ENCODE measurements around the gene CHAC1. TPM values are rescaled to one million over a fixed set of nuclear protein-coding genes. Genes with fewer than 3 reads are reported as not detected.
"Not testable (repeated sequence)": the region's sequence is repeated elsewhere in the genome, so short reads cannot be mapped to it uniquely, and the experiment has no call there.

Gene CHAC1
- total and polyA plus RNA-seq, 10 donors = 0.39 to 5.5 (median 1.6) TPM

- Histone ChIP-seq H3K36me3 (no peaks in the 10 kb centered on the region), H3K4me3 (no peak overlapping the region), H3K27ac (no peak overlapping the region), H3K4me1 (peaks cover 2 to 27% (median 15%) of the 10 kb centered on the region in 6 donors), H3K27me3 (replicated peaks in 1 of 7) (no peaks in the 10 kb centered on the region), H3K9me3 (no peaks in the 10 kb centered on the region)
- WGBS, 5 donors = 88 to 94% (median 90%) methylated on average over 8 of the region's 8 CpGs
- peak; percentile 66 for DNase-seq
- intact Hi-C loops (cut with DNase I; ENCODE audit: low total_unique reads) = no loop called here
- no peak for TF ChIP-seq POLR2AphosphoS5 (IDR thresholded peaks at IDR 0.05)
Measured at GRCh38 chr15:40958723-40959122, 5.5 kb downstream of the CHAC1 start.

GRCh38 chr15:40959331-40960141 lies 6.3 kb downstream of the CHAC1 start:
- peak; percentile 73 for DNase-seq
- H3K27ac ChIP-seq = no peak overlapping the region
- 64 to 75% (median 71%) methylated on average over 22 of the region's 22 CpGs for WGBS, 5 donors
- H3K27me3 ChIP-seq (replicated peaks in 1 of 7) = no peaks in the 10 kb centered on the region
- peaks cover 0 to 19% (median 8%) of the 10 kb centered on the region in 6 donors for H3K4me1 ChIP-seq
- no peak overlapping the region for H3K4me3 ChIP-seq
- H3K36me3 ChIP-seq = no peaks in the 10 kb centered on the region
- intact Hi-C loops (cut with DNase I; ENCODE audit: low total_unique reads) = no loop called here
- no peaks in the 10 kb centered on the region for H3K9me3 ChIP-seq
- TF ChIP-seq POLR2A (IDR thresholded peaks at IDR 0.05) = no peak
- no peak for TF ChIP-seq POLR2AphosphoS5 (IDR thresholded peaks at IDR 0.05)
- TF ChIP-seq CTCF (IDR thresholded peaks at IDR 0.05 in 8 of 11, conservative IDR thresholded peaks at IDR 0.05 in 3 of 11) = no peak

- DNase-seq = peak; percentile 51
- H3K36me3 ChIP-seq = no peaks in the 10 kb centered on the region
- no peak overlapping the region for H3K4me3 ChIP-seq
- H3K27ac ChIP-seq = peak overlapping the region in 3 of 8 donors; percentile 12 to 54 (median 12)
- TF ChIP-seq POLR2A (IDR thresholded peaks at IDR 0.05) (no peak), CTCF (IDR thresholded peaks at IDR 0.05 in 8 of 11, conservative IDR thresholded peaks at IDR 0.05 in 3 of 11) (no peak), POLR2AphosphoS5 (IDR thresholded peaks at IDR 0.05) (no peak)
- H3K4me1 ChIP-seq = peaks cover 0 to 18% (median 8%) of the 10 kb centered on the region in 6 donors
- intact Hi-C loops (cut with DNase I; ENCODE audit: low total_unique reads) = no loop called here
- H3K9me3 ChIP-seq = no peaks in the 10 kb centered on the region
- WGBS, 5 donors = 86 to 96% (median 92%) methylated on average over 16 of the region's 16 CpGs
- no peaks in the 10 kb centered on the region for H3K27me3 ChIP-seq (replicated peaks in 1 of 7)
Measured at GRCh38 chr15:40960151-40960885, 7.0 kb downstream of the CHAC1 start.

GRCh38 chr15:40960925-40961324 lies 7.7 kb downstream of the CHAC1 start:
- no peaks in the 10 kb centered on the region for H3K9me3 ChIP-seq
- TF ChIP-seq CTCF (IDR thresholded peaks at IDR 0.05 in 8 of 11, conservative IDR thresholded peaks at IDR 0.05 in 3 of 11) = no peak
- peak in 2 of 3 donors; percentile 20 to 34 for TF ChIP-seq POLR2AphosphoS5 (IDR thresholded peaks at IDR 0.05)
- no peak overlapping the region for H3K4me3 ChIP-seq
- no peaks in the 10 kb centered on the region for H3K27me3 ChIP-seq (replicated peaks in 1 of 7)
- H3K4me1 ChIP-seq = peaks cover 0 to 20% (median 9%) of the 10 kb centered on the region in 6 donors
- 69 to 74% (median 70%) methylated on average over 7 to 11 of the region's 11 CpGs for WGBS, 5 donors
- no peaks in the 10 kb centered on the region for H3K36me3 ChIP-seq
- peak; percentile 62 for DNase-seq
- H3K27ac ChIP-seq = peak overlapping the region in 3 of 8 donors; percentile 12 to 54 (median 12)
- intact Hi-C loops (cut with DNase I; ENCODE audit: low total_unique reads) = no loop called here

GRCh38 chr15:40961740-40962139 lies 8.5 kb downstream of the CHAC1 start:
- H3K4me3 ChIP-seq; H3K36me3 ChIP-seq; H3K27me3 ChIP-seq (replicated peaks in 1 of 7); DNase-seq; H3K9me3 ChIP-seq; H3K27ac ChIP-seq; intact Hi-C loops (cut with DNase I; ENCODE audit: low total_unique reads): not testable (repeated sequence)
- WGBS, 5 donors = 90 to 97% (median 92%) methylated on average over 15 to 25 of the region's 25 CpGs
- H3K4me1 ChIP-seq = peaks cover 0 to 25% (median 9%) of the 10 kb centered on the region in 6 donors

GRCh38 chr15:40962317-40962716 lies 9.0 kb downstream of the CHAC1 start:
- H3K27ac ChIP-seq; H3K9me3 ChIP-seq; DNase-seq; H3K36me3 ChIP-seq; H3K27me3 ChIP-seq (replicated peaks in 1 of 7); H3K4me3 ChIP-seq; intact Hi-C loops (cut with DNase I; ENCODE audit: low total_unique reads): not testable (repeated sequence)
- WGBS, 5 donors = 93 to 98% (median 95%) methylated on average over 14 of the region's 14 CpGs
- peaks cover 0 to 25% (median 9%) of the 10 kb centered on the region in 6 donors for H3K4me1 ChIP-seq
